Neural progenitor cell (in vitro differentiated cells): ENCODE data around the gene CTDSP1.

Source experiments
- CTCF ChIP-seq: fragments of 200-600 bp; sonication (generic); IDR thresholded peaks from 2 replicates; pipeline ENCODE4 v1.5.1; 2017; ENCODE audit warnings: antibody characterized with exemption, mild to moderate bottlenecking
- EZH2 ChIP-seq: fragments of 200-600 bp; sonication (generic); IDR thresholded peaks from 2 replicates; pipeline ENCODE4 v1.6.1; 2017; ENCODE audit warnings: antibody characterized with exemption, mild to moderate bottlenecking, moderate library complexity
- EZH2phosphoT487 ChIP-seq: fragments of 200-600 bp; sonication (generic); IDR thresholded peaks from 2 replicates; pipeline ENCODE4 v1.6.1; 2017; ENCODE audit warnings: antibody characterized with exemption

- TF ChIP-seq CTCF (no peak), EZH2phosphoT487 (no peak), EZH2 (no peak)
These were observed 7.2 kb upstream of the CTDSP1 start for GRCh38 chr2:218392459-218392858.
